NCI-H1417 treated with DMSO at 0.1 percent for 48 hours (cell line): ENCODE data around the gene AHCYL2.
"Not testable (repeated sequence)": the region's sequence is repeated elsewhere in the genome, so short reads cannot be mapped to it uniquely, and the experiment has no call there.

Experiments
- DNase-seq: peaks from one replicate; lab custom pipeline; 2025; lab: John Stamatoyannopoulos, UW

AHCYL2 gene

GRCh38 chr7:129385116-129385515 lies 160.3 kb downstream of the AHCYL2 start:
- no peak for DNase-seq

- DNase-seq, result no peak
These were observed 160.8 kb downstream of the AHCYL2 start for GRCh38 chr7:129385598-129385997.

- DNase-seq, result no peak
These were observed 161.7 kb downstream of the AHCYL2 start for GRCh38 chr7:129386506-129386905.

- DNase-seq, result no peak
These were observed 162.7 kb downstream of the AHCYL2 start for GRCh38 chr7:129387537-129387936.

GRCh38 chr7:129388333-129389098 lies 163.7 kb downstream of the AHCYL2 start:
- DNase-seq, result no peak

GRCh38 chr7:129389829-129390228 lies 165.0 kb downstream of the AHCYL2 start:
- no peak for DNase-seq

GRCh38 chr7:129390314-129390713 lies 165.5 kb downstream of the AHCYL2 start:
- DNase-seq, result no peak

GRCh38 chr7:129391546-129392171 lies 166.8 kb downstream of the AHCYL2 start:
- no peak for DNase-seq

- no peak for DNase-seq
These were observed 168.4 kb downstream of the AHCYL2 start for GRCh38 chr7:129393255-129393654.

- DNase-seq, result no peak
These were observed 169.3 kb downstream of the AHCYL2 start for GRCh38 chr7:129394101-129394500.

- no peak for DNase-seq
These were observed 170.4 kb downstream of the AHCYL2 start for GRCh38 chr7:129394982-129395914.

GRCh38 chr7:129401228-129401966 lies 176.6 kb downstream of the AHCYL2 start:
- DNase-seq, result no peak

- no peak for DNase-seq
These were observed 177.4 kb downstream of the AHCYL2 start for GRCh38 chr7:129401967-129402860.

- DNase-seq, result no peak
These were observed 180.7 kb downstream of the AHCYL2 start for GRCh38 chr7:129405527-129405926.

GRCh38 chr7:129410238-129410637 lies 185.4 kb downstream of the AHCYL2 start:
- not testable (repeated sequence) for DNase-seq

- no peak for DNase-seq
These were observed 187.7 kb downstream of the AHCYL2 start for GRCh38 chr7:129412501-129412900.

GRCh38 chr7:129417073-129417472 lies 192.2 kb downstream of the AHCYL2 start:
- DNase-seq, result no peak

- no peak for DNase-seq
These were observed 197.0 kb downstream of the AHCYL2 start for GRCh38 chr7:129421717-129422250.

GRCh38 chr7:129422727-129423126 lies 197.9 kb downstream of the AHCYL2 start:
- no peak for DNase-seq

- DNase-seq, result no peak
These were observed 199.0 kb downstream of the AHCYL2 start for GRCh38 chr7:129423700-129424410.
